ENCODE data around the gene CR1L.

- TF ChIP-seq CTCF (conservative IDR thresholded peaks at IDR 0.05; ENCODE audit: low read length), result no peak
- no peak for TF ChIP-seq EZH2phosphoT487 (IDR thresholded peaks at IDR 0.05; ENCODE audit: borderline replicate concordance)
Measured at GRCh38 chr1:207748737-207749528, 104.0 kb downstream of the CR1L start.

All from Loucy (cell line).